ENCODE measurements around the gene GDAP1L1.
A peak's percentile ranks its signal among the peaks of the same experiment; 100 is the strongest.

Gene GDAP1L1

GRCh38 chr20:44268802-44269201 lies 21.7 kb downstream of the GDAP1L1 start:
- no peak for DNase-seq (ENCODE audit: low read depth)
- TF ChIP-seq CTCF (conservative IDR thresholded peaks at IDR 0.05; ENCODE audit: control insufficient read depth, insufficient read depth, low read depth, low read length) = no peak

GRCh38 chr20:44271915-44272663 lies 25.0 kb downstream of the GDAP1L1 start:
- no peak for DNase-seq (ENCODE audit: low read depth)
- peak; percentile 32 for TF ChIP-seq CTCF (conservative IDR thresholded peaks at IDR 0.05; ENCODE audit: control insufficient read depth, insufficient read depth, low read depth, low read length)
- no peak overlapping the region for H3K4me3 ChIP-seq (ENCODE audit: control insufficient read depth, low read depth, low read length)

More at GRCh38 chr20:44268802-44269201, 21.7 kb downstream of the GDAP1L1 start:
- H3K4me3 ChIP-seq (ENCODE audit: control insufficient read depth, low read depth, low read length) = no peak overlapping the region

- no peak for TF ChIP-seq CTCF (conservative IDR thresholded peaks at IDR 0.05; ENCODE audit: control insufficient read depth, insufficient read depth, low read depth, low read length)
- no peak for DNase-seq (ENCODE audit: low read depth)
- H3K4me3 ChIP-seq (ENCODE audit: control insufficient read depth, low read depth, low read length) = no peak overlapping the region
Measured at GRCh38 chr20:44273231-44274215, 26.4 kb downstream of the GDAP1L1 start.

GRCh38 chr20:44274303-44275017 lies 27.4 kb downstream of the GDAP1L1 start:
- TF ChIP-seq CTCF (conservative IDR thresholded peaks at IDR 0.05; ENCODE audit: control insufficient read depth, insufficient read depth, low read depth, low read length) = no peak
- no peak overlapping the region for H3K4me3 ChIP-seq (ENCODE audit: control insufficient read depth, low read depth, low read length)

GRCh38 chr20:44279228-44279627 lies 32.1 kb downstream of the GDAP1L1 start:
- TF ChIP-seq CTCF (conservative IDR thresholded peaks at IDR 0.05; ENCODE audit: control insufficient read depth, insufficient read depth, low read depth, low read length) = no peak
- peak; percentile 91 for DNase-seq (ENCODE audit: low read depth)
- no peak overlapping the region for H3K4me3 ChIP-seq (ENCODE audit: control insufficient read depth, low read depth, low read length)

More at GRCh38 chr20:44274303-44275017, 27.4 kb downstream of the GDAP1L1 start:
- no peak for DNase-seq (ENCODE audit: low read depth)

- no peak for TF ChIP-seq CTCF (conservative IDR thresholded peaks at IDR 0.05; ENCODE audit: control insufficient read depth, insufficient read depth, low read depth, low read length)
- DNase-seq (ENCODE audit: low read depth) = no peak
- no peak overlapping the region for H3K4me3 ChIP-seq (ENCODE audit: control insufficient read depth, low read depth, low read length)
Measured at GRCh38 chr20:44280387-44280786, 33.3 kb downstream of the GDAP1L1 start.

Data from fibroblast of mammary gland (primary cell).